BJ (cell line): Measurements from ENCODE around the gene MYOZ1. TPM values are rescaled to one million over a fixed set of nuclear protein-coding genes. Genes with fewer than 3 reads are reported as not detected.

Experiments
- CTCF ChIA-PET: fragments of 350-600 bp; formaldehyde crosslinking; extraction: SDS; loops from one replicate; lab custom pipeline; 2021; ENCODE audit warnings: antibody characterized with exemption, inconsistent platforms; lab: Yijun Ruan, JAX
- POLR2A ChIA-PET: fragments of 300-600 bp; sonication (Branson Sonifier 250); formaldehyde crosslinking; extraction: SDS; loops from one replicate; lab custom pipeline; 2021; ENCODE audit warnings: antibody characterized with exemption; lab: Charles Lee
- DNase-seq: peaks from one replicate; pipeline ENCODE4 v3.0.0-alpha.2; 2011; ENCODE audit warnings: low read depth
- H3K27me3 ChIP-seq: 2 replicates; pipeline ENCODE4 v1.6.0; 2011; ENCODE audit warnings: low read length; ENCODE audit not compliant: control insufficient read depth, insufficient read depth
- H3K36me3 ChIP-seq: 2 replicates; pipeline ENCODE4 v1.5.1; 2011; ENCODE audit warnings: low read length; ENCODE audit not compliant: control insufficient read depth, insufficient read depth
- H3K4me3 ChIP-seq: 2 replicates; pipeline ENCODE4 v1.5.1; 2011; ENCODE audit warnings: low read depth, mild to moderate bottlenecking, control low read depth, low read length
- polyA plus RNA-seq: library from polyadenylated mRNA; depleted of rRNA; stranded (reverse); fragments of >200 nt; gene quantifications from 2 replicates; pipeline ENCODE4 v1.2.3, GENCODE V29; 2011
- TF ChIP-seq, protein P1 (sequence below): IDR thresholded peaks from 2 replicates; pipeline ENCODE4 v1.5.1; 2011; ENCODE audit warnings: low read depth, mild to moderate bottlenecking, control low read depth, inconsistent platforms, low read length, moderate library complexity; ENCODE audit not compliant: insufficient read depth

The MYOZ1 gene
- polyA plus RNA-seq, 1 experiment = 9.6 TPM

DNA sequence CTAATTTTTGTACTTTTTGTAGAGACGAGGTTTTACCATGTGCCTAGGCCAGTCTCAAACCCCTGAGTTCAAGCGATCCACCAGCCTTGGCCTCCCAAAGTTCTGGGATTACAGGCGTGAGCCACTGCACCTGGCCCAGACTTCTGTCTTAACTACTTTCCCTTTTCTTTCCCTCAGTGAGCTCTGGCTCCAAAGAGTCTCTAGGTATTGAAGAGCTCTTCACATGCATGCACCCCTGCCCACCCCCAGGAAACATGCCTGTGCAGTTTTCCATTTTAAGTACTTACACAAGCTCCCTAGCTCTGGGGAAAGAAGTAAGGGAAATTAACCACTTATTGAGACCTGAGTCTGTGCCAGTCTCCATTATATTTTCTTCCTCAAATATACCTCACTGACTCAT, 2.0 kb downstream of the MYOZ1 start:
- no peak for DNase-seq
- POLR2A ChIA-PET = no interaction called here
- Histone ChIP-seq H3K27me3 (no peaks in the 10 kb centered on the region; the same call in 1 of the 2 replicates), H3K36me3 (no peaks in the 10 kb centered on the region), H3K4me3 (no peak overlapping the region)
- TF ChIP-seq, protein P1, sequence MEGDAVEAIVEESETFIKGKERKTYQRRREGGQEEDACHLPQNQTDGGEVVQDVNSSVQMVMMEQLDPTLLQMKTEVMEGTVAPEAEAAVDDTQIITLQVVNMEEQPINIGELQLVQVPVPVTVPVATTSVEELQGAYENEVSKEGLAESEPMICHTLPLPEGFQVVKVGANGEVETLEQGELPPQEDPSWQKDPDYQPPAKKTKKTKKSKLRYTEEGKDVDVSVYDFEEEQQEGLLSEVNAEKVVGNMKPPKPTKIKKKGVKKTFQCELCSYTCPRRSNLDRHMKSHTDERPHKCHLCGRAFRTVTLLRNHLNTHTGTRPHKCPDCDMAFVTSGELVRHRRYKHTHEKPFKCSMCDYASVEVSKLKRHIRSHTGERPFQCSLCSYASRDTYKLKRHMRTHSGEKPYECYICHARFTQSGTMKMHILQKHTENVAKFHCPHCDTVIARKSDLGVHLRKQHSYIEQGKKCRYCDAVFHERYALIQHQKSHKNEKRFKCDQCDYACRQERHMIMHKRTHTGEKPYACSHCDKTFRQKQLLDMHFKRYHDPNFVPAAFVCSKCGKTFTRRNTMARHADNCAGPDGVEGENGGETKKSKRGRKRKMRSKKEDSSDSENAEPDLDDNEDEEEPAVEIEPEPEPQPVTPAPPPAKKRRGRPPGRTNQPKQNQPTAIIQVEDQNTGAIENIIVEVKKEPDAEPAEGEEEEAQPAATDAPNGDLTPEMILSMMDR = no peak
- CTCF ChIA-PET = interaction anchor here (1.0 kb wide), 1 partner anchor 109 kb away, joined by 7 read pairs; no protein-coding TSS in a partner anchor

DNA sequence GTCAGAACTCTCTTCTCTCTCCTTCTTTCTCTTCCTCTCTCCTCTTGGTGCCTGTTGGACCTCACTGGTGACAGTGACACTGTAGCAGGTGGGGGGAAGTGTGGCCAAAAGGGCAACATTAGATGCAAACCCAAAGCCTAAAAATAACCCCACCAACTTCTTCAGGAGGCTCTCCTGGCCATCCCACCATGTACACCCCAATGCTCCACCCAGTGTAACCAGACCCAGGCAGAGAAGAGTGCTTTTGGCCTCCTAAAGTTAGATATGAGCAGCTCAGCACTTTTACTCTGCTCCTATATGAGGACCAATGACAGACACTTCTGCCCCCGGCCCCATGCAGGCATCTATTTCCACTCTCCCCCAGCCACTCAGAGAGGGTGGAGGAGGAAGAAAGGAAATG, 5.5 kb downstream of the MYOZ1 start:
- DNase-seq = no peak
- H3K36me3 ChIP-seq = no peaks in the 10 kb centered on the region
- POLR2A ChIA-PET = no interaction called here
- TF ChIP-seq, protein P1 = no peak
- H3K27me3 ChIP-seq = no peaks in the 10 kb centered on the region; the same call in 1 of the 2 replicates
- H3K4me3 ChIP-seq = no peak overlapping the region
- CTCF ChIA-PET = interaction anchor here (0.6 to 1.7 kb wide), 5 partner anchors 8 to 154 kb away, joined by 3 to 6 read pairs (median 3); no protein-coding TSS in a partner anchor

DNA sequence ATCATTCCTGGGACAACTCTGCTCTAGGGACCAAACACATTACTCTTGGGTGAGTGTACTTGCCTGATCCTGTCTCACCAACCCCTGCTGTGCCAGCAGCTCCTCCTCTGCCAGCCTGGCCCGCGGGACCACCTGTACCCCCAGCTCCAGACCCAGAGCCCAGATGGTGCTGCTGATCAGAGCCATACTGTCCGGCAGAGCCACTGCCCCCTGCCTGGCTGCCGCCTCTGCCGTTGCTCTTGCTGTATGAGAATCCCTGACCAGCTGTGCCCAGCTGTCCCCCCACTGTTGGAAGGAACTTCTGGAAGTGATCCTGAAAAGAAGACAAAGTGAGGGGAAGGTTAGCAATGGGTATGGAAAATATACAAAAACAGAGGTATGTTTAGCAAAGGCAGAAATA, 6.9 kb downstream of the MYOZ1 start:
- no peak for DNase-seq
- CTCF ChIA-PET = interaction anchor here (0.6 to 1.6 kb wide), 2 partner anchors 10 to 141 kb away, joined by 3 to 6 read pairs; no protein-coding TSS in a partner anchor
- Histone ChIP-seq H3K36me3 (no peaks in the 10 kb centered on the region), H3K27me3 (no peaks in the 10 kb centered on the region), H3K4me3 (no peak overlapping the region)
- TF ChIP-seq, protein P1 = no peak
- POLR2A ChIA-PET = no interaction called here

DNA sequence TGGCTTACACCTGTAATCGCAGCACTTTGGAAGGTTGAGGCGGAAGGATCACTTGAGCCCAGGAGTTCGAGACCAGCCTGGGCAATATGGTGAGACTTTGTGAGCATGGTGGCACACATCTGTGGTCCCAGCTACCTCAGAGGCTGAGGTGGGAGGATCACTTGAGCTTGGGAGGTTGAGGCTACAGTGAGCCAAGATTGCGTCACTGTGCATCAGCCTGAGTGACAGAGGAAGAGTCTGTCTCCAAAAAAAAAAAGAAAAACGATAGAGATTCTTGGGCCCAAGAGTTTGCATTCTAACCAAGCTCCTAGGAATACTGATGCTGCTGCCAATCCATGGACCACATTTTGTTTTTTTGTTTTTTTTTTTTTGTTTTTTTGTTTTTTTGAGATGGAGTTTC, 12.1 kb downstream of the MYOZ1 start:
- Histone ChIP-seq H3K36me3 (no peaks in the 10 kb centered on the region), H3K4me3 (no peak overlapping the region), H3K27me3 (no peaks in the 10 kb centered on the region)
- CTCF ChIA-PET = interaction anchor here (1.4 to 4.0 kb wide), 2 partner anchors 15 to 100 kb away, joined by 3 to 23 read pairs; no protein-coding TSS in a partner anchor
- TF ChIP-seq, protein P1 = no peak
- POLR2A ChIA-PET = no interaction called here
- DNase-seq = no peak

DNA sequence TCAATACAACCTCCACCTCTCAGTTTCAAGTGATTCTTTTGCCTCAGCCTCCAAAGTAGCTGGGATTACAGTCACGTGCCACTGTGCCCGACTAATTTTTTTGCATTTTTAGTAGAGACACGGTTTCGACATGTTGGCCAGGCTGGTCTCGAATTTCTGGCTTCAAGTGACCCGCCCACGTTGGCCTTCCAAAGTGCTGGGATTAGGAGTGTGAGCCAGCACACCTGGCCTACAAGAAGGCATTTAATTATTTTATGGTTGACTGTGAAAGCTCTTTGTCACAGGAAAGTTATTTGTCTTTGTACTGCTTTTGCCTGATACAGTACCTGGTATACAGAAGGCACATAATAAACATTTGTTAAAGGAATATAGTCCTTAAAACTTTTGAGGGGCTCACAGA, 12.9 kb downstream of the MYOZ1 start:
- ChIA-PET POLR2A (no interaction called here), CTCF (interaction anchor here (1.1 to 4.0 kb wide), 2 partner anchors 15 to 100 kb away, joined by 3 to 23 read pairs; no protein-coding TSS in a partner anchor)
- TF ChIP-seq, protein P1 = no peak

More for the DNA sequence above, 12.9 kb downstream of the MYOZ1 start:
- no peaks in the 10 kb centered on the region for H3K27me3 ChIP-seq
- no peak overlapping the region for H3K4me3 ChIP-seq
- DNase-seq = no peak
- H3K36me3 ChIP-seq = no peaks in the 10 kb centered on the region
